ENCODE measurements around the gene COA3. TPM values are rescaled to one million over a fixed set of nuclear protein-coding genes. Genes with fewer than 3 reads are reported as not detected.

Gene COA3
- total RNA-seq, 1 donor from 2014 or later = 95.0 TPM

DNA sequence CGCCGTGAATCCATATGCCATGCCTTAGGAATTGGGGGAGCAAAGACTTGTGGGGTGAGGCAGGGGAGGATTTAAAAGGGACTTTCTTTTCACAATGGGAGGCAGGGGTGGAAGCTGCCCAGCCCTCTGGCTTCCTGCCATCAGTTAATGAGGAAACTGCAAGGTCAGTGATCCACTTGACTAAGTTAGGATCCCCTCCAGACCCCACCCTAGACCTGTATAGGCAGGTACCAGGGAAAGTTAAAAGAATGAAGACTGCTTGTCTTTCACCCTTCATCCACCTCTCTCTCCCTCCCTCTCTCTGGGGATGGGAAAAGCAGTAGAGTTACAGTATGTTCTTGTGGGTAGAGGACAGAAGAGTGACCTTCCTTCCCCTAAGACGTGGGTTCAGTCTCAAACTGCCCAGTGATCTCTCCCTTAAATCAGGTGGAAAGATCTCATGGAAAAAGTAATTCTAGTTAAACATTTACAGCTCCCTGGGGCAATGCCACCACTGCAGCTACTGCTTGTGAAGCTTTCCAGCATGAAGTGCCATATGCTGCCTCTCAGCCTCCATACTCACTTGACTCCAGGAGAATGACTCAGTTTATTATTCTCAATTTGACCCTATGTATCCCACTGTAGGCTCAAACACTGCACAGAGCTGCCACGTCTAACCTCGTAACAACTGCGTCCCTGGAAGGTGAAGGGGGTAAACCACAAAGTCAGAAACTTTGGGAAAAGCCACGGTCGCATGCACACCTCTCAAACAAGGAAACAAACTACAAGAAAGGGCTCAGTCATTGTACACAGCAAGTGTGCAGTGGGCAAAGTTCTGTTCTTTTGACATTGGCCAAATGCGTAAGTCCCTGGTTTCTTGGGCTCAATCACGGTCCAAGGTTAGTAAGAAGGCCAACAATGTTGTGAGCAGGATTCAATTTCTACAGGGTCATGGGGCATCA is 1.2 kb downstream of the COA3 start:
- DNase-seq (ENCODE audit: low read depth) = peak; percentile 83
- peak overlapping the region; percentile 96 for H3K4me3 ChIP-seq (ENCODE audit: low read depth, low read length)
- TF ChIP-seq, protein P1, sequence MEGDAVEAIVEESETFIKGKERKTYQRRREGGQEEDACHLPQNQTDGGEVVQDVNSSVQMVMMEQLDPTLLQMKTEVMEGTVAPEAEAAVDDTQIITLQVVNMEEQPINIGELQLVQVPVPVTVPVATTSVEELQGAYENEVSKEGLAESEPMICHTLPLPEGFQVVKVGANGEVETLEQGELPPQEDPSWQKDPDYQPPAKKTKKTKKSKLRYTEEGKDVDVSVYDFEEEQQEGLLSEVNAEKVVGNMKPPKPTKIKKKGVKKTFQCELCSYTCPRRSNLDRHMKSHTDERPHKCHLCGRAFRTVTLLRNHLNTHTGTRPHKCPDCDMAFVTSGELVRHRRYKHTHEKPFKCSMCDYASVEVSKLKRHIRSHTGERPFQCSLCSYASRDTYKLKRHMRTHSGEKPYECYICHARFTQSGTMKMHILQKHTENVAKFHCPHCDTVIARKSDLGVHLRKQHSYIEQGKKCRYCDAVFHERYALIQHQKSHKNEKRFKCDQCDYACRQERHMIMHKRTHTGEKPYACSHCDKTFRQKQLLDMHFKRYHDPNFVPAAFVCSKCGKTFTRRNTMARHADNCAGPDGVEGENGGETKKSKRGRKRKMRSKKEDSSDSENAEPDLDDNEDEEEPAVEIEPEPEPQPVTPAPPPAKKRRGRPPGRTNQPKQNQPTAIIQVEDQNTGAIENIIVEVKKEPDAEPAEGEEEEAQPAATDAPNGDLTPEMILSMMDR (conservative IDR thresholded peaks at IDR 0.05; ENCODE audit: low read depth, low read length) = no peak

GRCh38 chr17:42796066-42796758 is 2.3 kb downstream of the COA3 start:
- TF ChIP-seq, protein P1 (conservative IDR thresholded peaks at IDR 0.05; ENCODE audit: low read depth, low read length) = no peak
- no peak for DNase-seq (ENCODE audit: low read depth)
- no peak overlapping the region for H3K4me3 ChIP-seq (ENCODE audit: low read depth, low read length)

- H3K4me3 ChIP-seq (ENCODE audit: low read depth, low read length) = no peak overlapping the region
- DNase-seq (ENCODE audit: low read depth) = no peak
- TF ChIP-seq, protein P1 (conservative IDR thresholded peaks at IDR 0.05; ENCODE audit: low read depth, low read length) = no peak
These were observed 3.0 kb downstream of the COA3 start for GRCh38 chr17:42795465-42795864.

GRCh38 chr17:42795061-42795460 is 3.4 kb downstream of the COA3 start:
- TF ChIP-seq, protein P1 (conservative IDR thresholded peaks at IDR 0.05; ENCODE audit: low read depth, low read length) = no peak
- H3K4me3 ChIP-seq (ENCODE audit: low read depth, low read length) = no peak overlapping the region
- no peak for DNase-seq (ENCODE audit: low read depth)

DNA sequence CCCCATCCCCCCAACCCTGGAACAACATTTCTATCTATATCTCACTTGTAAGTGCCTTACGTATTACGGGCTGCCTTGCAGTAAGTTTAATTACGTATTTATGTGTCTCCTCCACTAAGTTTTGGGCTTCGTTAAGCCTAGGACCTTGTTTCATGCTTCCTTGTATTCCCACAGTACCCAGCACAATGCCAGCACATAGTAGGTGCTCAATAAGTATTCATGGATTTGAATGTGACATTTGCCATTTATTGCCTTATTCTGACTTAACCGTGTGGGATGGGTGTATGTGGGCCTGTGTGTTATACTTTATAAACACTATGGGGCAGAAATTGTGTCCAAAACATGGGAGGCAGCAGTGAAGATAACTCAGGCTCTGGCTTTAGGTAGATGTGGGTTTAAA is 6.0 kb downstream of the COA3 start:
- TF ChIP-seq, protein P1 (conservative IDR thresholded peaks at IDR 0.05; ENCODE audit: low read depth, low read length) = no peak
- DNase-seq (ENCODE audit: low read depth) = no peak
- H3K4me3 ChIP-seq (ENCODE audit: low read depth, low read length) = no peak overlapping the region

DNA sequence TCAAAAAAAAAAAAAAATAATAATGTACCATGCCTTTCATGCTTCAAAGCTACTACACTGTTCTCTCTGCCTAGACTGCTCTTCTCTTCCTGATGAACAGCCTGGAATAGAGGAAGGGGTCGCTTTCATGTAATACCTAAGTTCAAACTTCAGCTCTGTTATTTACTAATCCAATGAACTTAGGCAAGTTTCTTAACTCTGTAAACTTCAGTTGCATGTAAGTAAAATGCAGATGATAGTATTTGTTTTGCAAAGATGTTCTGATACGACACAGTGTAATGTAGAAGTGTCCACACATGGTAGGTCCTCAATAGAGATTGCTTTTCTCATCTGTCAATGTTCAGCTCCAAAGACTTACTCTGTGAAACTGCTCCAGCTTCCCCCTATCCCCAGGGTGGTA is 6.6 kb downstream of the COA3 start:
- DNase-seq (ENCODE audit: low read depth) = no peak
- TF ChIP-seq, protein P1 (conservative IDR thresholded peaks at IDR 0.05; ENCODE audit: low read depth, low read length) = no peak

More for the DNA sequence above, 6.6 kb downstream of the COA3 start:
- no peak overlapping the region for H3K4me3 ChIP-seq (ENCODE audit: low read depth, low read length)

Measured in epithelial cell of proximal tubule (primary cell).